ENCODE measurements around the gene MUTYH.
"Not testable (repeated sequence)": the region's sequence is repeated elsewhere in the genome, so short reads cannot be mapped to it uniquely, and the experiment has no call there.

Gene MUTYH

DNA sequence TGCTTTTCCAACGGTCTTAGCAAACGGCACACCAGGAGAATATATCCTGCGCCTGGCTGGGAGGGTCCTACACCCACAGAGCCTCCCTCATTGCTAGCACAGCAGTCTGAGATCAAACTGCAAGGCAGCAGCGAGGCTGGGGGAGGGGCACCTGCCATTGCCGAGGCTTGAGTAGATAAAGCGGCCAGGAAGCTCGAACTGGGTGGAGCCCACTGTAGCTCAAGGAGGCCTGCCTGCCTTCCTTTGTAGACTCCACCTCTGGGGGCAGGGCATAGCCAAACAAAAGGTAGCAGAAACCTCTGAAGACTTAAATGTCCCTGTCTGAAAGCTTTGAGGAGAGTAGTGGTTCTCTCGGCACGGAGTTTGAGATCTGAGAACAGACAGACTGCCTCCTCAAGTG is 55.4 kb downstream of the MUTYH start:
- not testable (repeated sequence) for H3K27ac ChIP-seq (ENCODE audit: low read length, poor library complexity, severe bottlenecking); H2AK5ac ChIP-seq (ENCODE audit: low read length, severe bottlenecking); H3K4ac ChIP-seq (ENCODE audit: low read depth in 1 of 2, low read length in 2 of 2); H3K4me3 ChIP-seq (ENCODE audit: insufficient read depth in 1 of 2, low read depth in 1 of 2, low read length in 2 of 2); H2BK12ac ChIP-seq (ENCODE audit: low read length in 2 of 2); H3K9ac ChIP-seq (ENCODE audit: low read length); H3K4me2 ChIP-seq (ENCODE audit: low read length, poor library complexity, severe bottlenecking); H3K79me1 ChIP-seq (replicated peaks; ENCODE audit: low read length, poor library complexity, severe bottlenecking); H3K23ac ChIP-seq (ENCODE audit: low read length in 2 of 2); H4K91ac ChIP-seq (ENCODE audit: low read length); H3K36me3 ChIP-seq (ENCODE audit: control insufficient read depth in 1 of 2, insufficient read depth in 2 of 2, low read depth in 1 of 2, low read length in 2 of 2); H3K9me3 ChIP-seq (ENCODE audit: control insufficient read depth, low read length); DNase-seq; H3K4me1 ChIP-seq (ENCODE audit: control insufficient read depth, insufficient read depth, low read depth, low read length); H2BK5ac ChIP-seq (ENCODE audit: low read depth, low read length, poor library complexity, severe bottlenecking); H3K14ac ChIP-seq (ENCODE audit: low read length in 2 of 2); H3K27me3 ChIP-seq (ENCODE audit: control insufficient read depth in 1 of 2, insufficient read depth in 1 of 2, low read length in 2 of 2); H3K18ac ChIP-seq (ENCODE audit: low read depth in 1 of 2, low read length in 2 of 2); H2BK15ac ChIP-seq (ENCODE audit: low read depth, poor library complexity, severe bottlenecking); H2AFZ ChIP-seq (ENCODE audit: low read depth, low read length); H4K8ac ChIP-seq (ENCODE audit: low read length); H2BK120ac ChIP-seq (ENCODE audit: low read depth, low read length)
- 80% methylated on average over 9 of the region's 9 CpGs for WGBS

DNA sequence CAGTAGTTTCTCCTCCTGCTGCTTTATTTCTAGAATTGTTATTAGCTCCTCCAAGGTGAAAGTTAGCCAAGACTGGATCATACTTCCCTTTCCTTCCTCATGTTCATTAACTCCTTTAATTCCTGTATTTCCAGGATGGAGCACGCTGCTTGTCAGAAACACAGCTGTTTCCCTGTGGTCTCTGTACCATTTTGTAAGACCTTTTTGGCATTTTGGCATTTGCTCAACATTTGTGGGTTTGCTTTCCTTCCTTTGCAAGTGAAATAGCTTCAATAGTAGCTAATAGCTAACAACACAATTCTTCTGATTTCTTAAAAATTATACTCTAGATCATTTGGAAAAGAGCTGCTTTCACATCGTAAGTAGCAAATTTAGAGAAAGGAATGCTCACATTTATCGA is 57.9 kb downstream of the MUTYH start:
- no peaks in the 10 kb centered on the region for H3K4me1 ChIP-seq (ENCODE audit: control insufficient read depth, insufficient read depth, low read depth, low read length)
- H4K8ac ChIP-seq (ENCODE audit: low read length), result no peak overlapping the region
- H3K9me3 ChIP-seq (ENCODE audit: control insufficient read depth, low read length), result peaks cover 5% of the 10 kb centered on the region
- no peak overlapping the region for H4K91ac ChIP-seq (ENCODE audit: low read length)
- H3K27ac ChIP-seq (ENCODE audit: low read length, poor library complexity, severe bottlenecking), result no peak overlapping the region
- no peak overlapping the region for H3K23ac ChIP-seq (ENCODE audit: low read length in 2 of 2)
- no peak overlapping the region for H3K9ac ChIP-seq (ENCODE audit: low read length)
- H3K27me3 ChIP-seq (ENCODE audit: control insufficient read depth in 1 of 2, insufficient read depth in 1 of 2, low read length in 2 of 2), result no peaks in the 10 kb centered on the region
- H2BK120ac ChIP-seq (ENCODE audit: low read depth, low read length), result no peak overlapping the region
- no peak overlapping the region for H3K18ac ChIP-seq (ENCODE audit: low read depth in 1 of 2, low read length in 2 of 2)
- H3K79me1 ChIP-seq (replicated peaks; ENCODE audit: low read length, poor library complexity, severe bottlenecking), result no peaks in the 10 kb centered on the region
- no peak overlapping the region for H3K4ac ChIP-seq (ENCODE audit: low read depth in 1 of 2, low read length in 2 of 2)
- H2AFZ ChIP-seq (ENCODE audit: low read depth, low read length), result no peak overlapping the region
- no peak overlapping the region for H2BK5ac ChIP-seq (ENCODE audit: low read depth, low read length, poor library complexity, severe bottlenecking)
- no peak for DNase-seq
- no peak overlapping the region for H3K4me2 ChIP-seq (ENCODE audit: low read length, poor library complexity, severe bottlenecking)
- WGBS, result 77% methylated on average over 1 of the region's 3 CpGs
- no peak overlapping the region for H2AK5ac ChIP-seq (ENCODE audit: low read length, severe bottlenecking)
- no peak overlapping the region for H2BK15ac ChIP-seq (ENCODE audit: low read depth, poor library complexity, severe bottlenecking)
- no peaks in the 10 kb centered on the region for H3K36me3 ChIP-seq (ENCODE audit: control insufficient read depth in 1 of 2, insufficient read depth in 2 of 2, low read depth in 1 of 2, low read length in 2 of 2)
- no peak overlapping the region for H2BK12ac ChIP-seq (ENCODE audit: low read length in 2 of 2)
- H3K14ac ChIP-seq (ENCODE audit: low read length in 2 of 2), result no peak overlapping the region
- H3K4me3 ChIP-seq (ENCODE audit: insufficient read depth in 1 of 2, low read depth in 1 of 2, low read length in 2 of 2), result no peak overlapping the region

Measured in mesenchymal stem cell (in vitro differentiated cells and primary cell).